ENCODE measurements around the gene CASP12.
"Not testable (repeated sequence)": the region's sequence is repeated elsewhere in the genome, so short reads cannot be mapped to it uniquely, and the experiment has no call there.

The CASP12 gene

DNA sequence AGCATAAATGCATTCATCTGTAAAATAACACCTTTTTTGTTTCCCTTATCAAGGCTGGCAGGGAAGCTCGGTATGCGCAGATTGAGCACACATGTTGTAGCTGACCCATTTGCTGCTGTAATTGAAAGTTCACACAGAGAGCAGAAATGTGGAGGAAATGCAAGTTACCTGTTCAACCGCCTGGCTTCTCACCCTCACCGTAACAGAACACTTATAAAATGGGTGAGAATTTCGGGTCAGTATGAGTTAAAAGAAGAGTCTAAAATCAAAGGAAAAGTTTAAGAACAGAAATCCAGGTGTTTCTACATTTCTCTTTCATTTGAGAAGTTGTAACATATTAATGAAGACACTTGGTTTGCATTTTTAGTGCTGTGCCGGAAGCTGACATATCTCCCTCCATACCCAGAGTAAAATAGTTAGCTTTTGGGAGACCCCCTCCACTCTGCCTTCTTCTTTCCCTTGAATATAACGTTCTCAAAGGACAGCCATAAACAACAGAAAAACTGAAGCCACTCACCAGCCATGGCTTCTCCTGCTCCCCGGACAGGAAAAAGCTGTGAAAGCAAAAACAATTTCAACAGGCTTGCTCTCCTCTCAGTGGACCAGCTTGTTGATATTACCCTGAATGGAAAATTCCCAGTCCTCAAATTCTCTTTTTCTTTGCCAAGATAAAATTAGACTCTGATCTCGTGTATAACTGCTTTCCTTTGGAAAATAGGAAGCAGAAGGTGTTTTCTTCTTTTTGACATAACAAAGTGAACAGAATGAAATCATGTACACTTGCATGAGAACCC lies at the start of gene CASP12:
Gene CASP12 (minus strand): TSS at position 570 of the 794 bp plus-strand sequence.
- no peak within 1 kb of the TSS for H3K27ac ChIP-seq
- ChIA-PET CTCF (no interaction called here), POLR2A (ENCODE audit: low non-redundant PET) (no interaction called here)
- TF ChIP-seq, protein P1, sequence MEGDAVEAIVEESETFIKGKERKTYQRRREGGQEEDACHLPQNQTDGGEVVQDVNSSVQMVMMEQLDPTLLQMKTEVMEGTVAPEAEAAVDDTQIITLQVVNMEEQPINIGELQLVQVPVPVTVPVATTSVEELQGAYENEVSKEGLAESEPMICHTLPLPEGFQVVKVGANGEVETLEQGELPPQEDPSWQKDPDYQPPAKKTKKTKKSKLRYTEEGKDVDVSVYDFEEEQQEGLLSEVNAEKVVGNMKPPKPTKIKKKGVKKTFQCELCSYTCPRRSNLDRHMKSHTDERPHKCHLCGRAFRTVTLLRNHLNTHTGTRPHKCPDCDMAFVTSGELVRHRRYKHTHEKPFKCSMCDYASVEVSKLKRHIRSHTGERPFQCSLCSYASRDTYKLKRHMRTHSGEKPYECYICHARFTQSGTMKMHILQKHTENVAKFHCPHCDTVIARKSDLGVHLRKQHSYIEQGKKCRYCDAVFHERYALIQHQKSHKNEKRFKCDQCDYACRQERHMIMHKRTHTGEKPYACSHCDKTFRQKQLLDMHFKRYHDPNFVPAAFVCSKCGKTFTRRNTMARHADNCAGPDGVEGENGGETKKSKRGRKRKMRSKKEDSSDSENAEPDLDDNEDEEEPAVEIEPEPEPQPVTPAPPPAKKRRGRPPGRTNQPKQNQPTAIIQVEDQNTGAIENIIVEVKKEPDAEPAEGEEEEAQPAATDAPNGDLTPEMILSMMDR (conservative IDR thresholded peaks at IDR 0.05; ENCODE audit: low read depth): no peak
- DNase-seq (ENCODE audit: low spot score): no peak

DNA sequence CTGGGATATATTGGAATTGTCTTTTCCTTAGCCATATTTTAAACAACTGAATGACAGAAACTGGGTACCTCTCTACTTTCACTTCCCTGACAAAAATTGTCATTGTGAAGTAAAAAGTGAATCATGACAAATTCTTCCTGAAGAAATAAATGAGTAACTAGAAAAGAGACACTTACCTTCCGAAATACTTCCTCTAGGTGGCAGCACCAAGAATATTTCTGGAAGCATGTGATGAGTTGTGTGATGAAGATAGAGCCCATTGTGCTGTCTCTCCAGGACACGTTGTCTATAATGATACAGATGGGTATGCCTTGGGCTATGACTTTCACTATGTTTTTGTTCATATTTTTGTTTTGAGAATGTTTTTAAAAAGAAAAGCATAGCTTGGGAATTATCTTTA lies 48.6 kb upstream of the CASP12 start:
- H3K27ac ChIP-seq: no peak overlapping the region
- TF ChIP-seq, protein P1 (conservative IDR thresholded peaks at IDR 0.05; ENCODE audit: low read depth): peak; percentile 65
- POLR2A ChIA-PET (ENCODE audit: low non-redundant PET): no interaction called here
- DNase-seq (ENCODE audit: low spot score): peak; percentile 20
- CTCF ChIA-PET: interaction anchor here (0.6 to 1.3 kb wide), 8 partner anchors 9 to 1137 kb away, joined by 3 to 5 read pairs (median 3); no protein-coding TSS in a partner anchor

DNA sequence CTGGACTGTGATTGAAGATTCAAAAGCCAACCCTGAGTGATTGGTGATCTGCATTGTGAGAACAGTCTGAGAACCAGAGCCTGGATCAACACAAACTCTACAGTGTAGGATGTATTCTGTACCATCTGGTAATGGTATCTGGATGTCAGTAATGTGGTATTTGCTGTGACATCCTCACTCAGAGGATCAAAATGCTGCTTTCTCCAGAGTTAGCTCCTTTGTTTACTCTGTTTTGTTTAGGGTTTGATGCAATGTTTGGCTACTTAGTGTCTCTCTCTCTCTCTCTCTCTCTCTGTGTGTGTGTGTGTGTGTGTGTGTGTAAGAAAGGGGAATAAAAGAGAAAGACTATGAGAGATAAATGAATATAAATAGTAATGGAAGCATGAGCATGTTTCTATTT lies 45.8 kb upstream of the CASP12 start:
- ChIA-PET POLR2A (ENCODE audit: low non-redundant PET) (no interaction called here), CTCF (no interaction called here)
- no peak overlapping the region for H3K27ac ChIP-seq
- TF ChIP-seq, protein P1 (conservative IDR thresholded peaks at IDR 0.05; ENCODE audit: low read depth): no peak
- DNase-seq (ENCODE audit: low spot score): no peak

DNA sequence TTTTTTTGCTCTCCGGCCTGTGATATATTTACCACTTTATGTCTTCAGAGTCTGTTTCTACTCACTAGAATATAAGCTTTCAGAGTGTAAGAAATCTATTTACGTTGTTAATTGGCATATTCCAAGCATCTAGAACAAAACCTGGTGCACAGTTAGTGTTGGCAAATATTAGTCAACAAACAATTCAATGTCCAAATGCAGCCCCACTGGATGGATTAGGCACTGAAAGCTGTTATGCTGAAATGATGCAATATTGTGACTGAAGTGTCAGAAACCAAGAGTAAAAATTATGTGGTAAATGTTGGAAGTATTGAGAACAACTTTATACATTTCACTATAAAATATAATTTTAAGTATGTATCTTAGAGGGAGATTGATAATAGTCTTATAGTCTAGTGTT lies 45.3 kb upstream of the CASP12 start:
- H3K27ac ChIP-seq: no peak overlapping the region
- no peak for DNase-seq (ENCODE audit: low spot score)
- ChIA-PET POLR2A (ENCODE audit: low non-redundant PET) (no interaction called here), CTCF (no interaction called here)
- TF ChIP-seq, protein P1 (conservative IDR thresholded peaks at IDR 0.05; ENCODE audit: low read depth): no peak

DNA sequence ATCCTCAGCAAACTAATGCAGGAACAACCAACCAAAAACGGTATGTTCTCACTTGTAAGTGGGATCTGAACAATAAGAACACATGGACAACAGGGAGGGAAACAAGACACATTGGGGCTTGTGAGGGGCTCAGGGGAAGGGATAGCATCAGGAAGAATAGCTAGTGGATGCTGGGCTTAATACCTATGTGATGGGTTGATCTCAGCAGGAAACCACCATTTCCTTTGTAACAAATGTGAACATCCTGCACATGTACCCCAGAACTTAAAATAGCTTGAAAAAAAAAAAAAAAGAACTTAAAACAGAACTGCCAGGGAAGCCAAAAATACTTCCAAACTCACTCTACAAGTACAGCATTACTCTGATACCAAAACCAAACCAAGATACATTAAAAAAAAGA lies 36.3 kb upstream of the CASP12 start:
- DNase-seq (ENCODE audit: low spot score): no peak
- TF ChIP-seq, protein P1 (conservative IDR thresholded peaks at IDR 0.05; ENCODE audit: low read depth): no peak
- no peak overlapping the region for H3K27ac ChIP-seq
- POLR2A ChIA-PET (ENCODE audit: low non-redundant PET): no interaction called here
- CTCF ChIA-PET: interaction anchor here (0.6 kb wide), 1 partner anchor 176 kb away, joined by 3 read pairs; no protein-coding TSS in a partner anchor

DNA sequence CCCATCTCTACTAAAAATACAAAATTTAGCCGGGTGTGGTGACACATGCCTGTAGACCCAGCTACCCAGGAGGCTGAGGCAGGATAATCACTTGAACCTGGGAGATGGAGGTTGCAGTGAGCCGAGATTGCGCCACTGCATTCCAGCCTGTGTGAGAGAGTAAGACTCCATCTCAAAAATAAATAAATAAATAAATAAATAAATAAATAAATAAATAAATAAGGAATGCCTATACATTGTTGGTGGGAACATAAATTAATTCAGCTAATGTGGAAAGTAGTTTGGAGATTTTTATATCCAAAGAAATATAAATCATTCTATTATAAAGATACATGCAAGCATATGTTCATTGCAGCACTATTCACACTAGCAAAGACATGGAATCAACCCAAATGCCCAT lies 35.8 kb upstream of the CASP12 start:
- H3K27ac ChIP-seq; POLR2A ChIA-PET (ENCODE audit: low non-redundant PET); DNase-seq (ENCODE audit: low spot score): not testable (repeated sequence)
- CTCF ChIA-PET: interaction anchor here (0.6 kb wide), 2 partner anchors 177 to 281 kb away, joined by 3 to 4 read pairs; no protein-coding TSS in a partner anchor

DNA sequence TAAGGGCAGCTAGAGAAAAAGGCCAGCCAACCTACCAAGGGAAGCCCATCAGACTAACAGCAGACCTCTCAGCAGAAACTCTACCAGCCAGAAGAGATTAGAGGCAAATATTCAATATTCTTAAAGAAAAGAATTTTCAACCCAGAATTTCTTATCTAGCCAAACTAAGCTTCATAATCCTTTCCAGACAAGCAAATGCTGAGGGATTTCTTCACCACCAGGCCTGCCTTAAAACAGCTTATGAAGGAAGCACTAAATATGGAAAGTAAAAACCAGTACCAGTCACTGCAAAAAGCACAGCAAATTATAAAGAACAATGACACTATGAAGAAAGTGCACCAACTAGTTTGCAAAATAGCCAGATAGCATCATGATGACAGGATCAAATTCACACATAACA lies 30.6 kb upstream of the CASP12 start:
- no peak for DNase-seq (ENCODE audit: low spot score)
- no peak overlapping the region for H3K27ac ChIP-seq
- CTCF ChIA-PET: no interaction called here
- POLR2A ChIA-PET (ENCODE audit: low non-redundant PET): no interaction called here
- TF ChIP-seq, protein P1 (conservative IDR thresholded peaks at IDR 0.05; ENCODE audit: low read depth): no peak
